ENCODE data around the gene HIBADH. TPM values are rescaled to one million over a fixed set of nuclear protein-coding genes. Genes with fewer than 3 reads are reported as not detected.

HIBADH gene
- total and polyA plus RNA-seq, 9 of the 15 experiments (the other 6 are each of a cell fraction or from before 2014, with no cell fraction given) = 10.7 to 67.8 (median 36.9) TPM

DNA sequence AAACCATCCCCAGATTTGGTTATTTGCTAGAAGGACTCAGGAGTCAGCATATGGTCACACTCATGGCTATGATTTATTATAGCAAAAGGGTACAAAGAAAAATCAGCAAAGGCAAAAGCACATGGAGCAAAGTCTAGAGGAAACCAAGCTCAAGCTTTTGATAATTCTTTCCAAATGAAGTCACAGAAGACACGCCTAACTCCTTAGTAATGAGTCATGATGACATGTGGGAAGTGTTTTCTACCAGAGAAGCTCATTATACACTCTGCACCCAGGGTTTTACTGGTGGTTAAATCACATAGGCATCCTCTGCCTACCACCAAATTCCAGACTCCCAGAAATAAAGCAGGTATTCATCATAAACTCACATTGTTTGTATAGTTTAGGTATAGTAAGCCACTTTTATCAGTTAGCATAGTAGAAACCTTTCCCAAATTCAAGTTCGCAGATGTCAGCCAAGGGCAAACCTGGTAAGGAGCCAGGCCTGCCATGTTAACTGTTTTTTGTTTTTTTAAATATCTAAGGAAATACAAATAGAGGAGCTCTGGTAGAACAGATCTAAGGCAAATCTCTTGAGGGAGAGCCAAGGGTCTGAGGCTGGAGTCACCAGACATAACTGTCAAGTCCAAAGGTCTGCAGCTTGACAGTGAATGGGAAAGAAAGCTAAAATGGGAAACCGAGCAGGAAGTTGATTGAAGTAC lies 15.4 kb upstream of the HIBADH start (continued):
- TF ChIP-seq ETV6 (IDR thresholded peaks at IDR 0.05; ENCODE audit: borderline replicate concordance in 1 of 2, low read depth in 2 of 2, low read length in 1 of 2) (no peak), ETV6 (CRISPR knock-in tag; IDR thresholded peaks at IDR 0.05; ENCODE audit: borderline replicate concordance) (no peak), BMI1 (IDR thresholded peaks at IDR 0.05; ENCODE audit: low read length) (no peak), BCOR (IDR thresholded peaks at IDR 0.05) (no peak), KDM5B (IDR thresholded peaks at IDR 0.05; ENCODE audit: insufficient replicate concordance, low read depth, low read length) (no peak), ZNF316 (IDR thresholded peaks at IDR 0.05) (peak; percentile 47; the same call in 1 of the 2 replicates), MCM7 (IDR thresholded peaks at IDR 0.05) (no peak), SMARCE1 (IDR thresholded peaks at IDR 0.05) (peak; percentile 47; the same call in 1 of the 2 replicates), MAFF (IDR thresholded peaks at IDR 0.05; ENCODE audit: low read length) (peak; percentile 69; the same call in 1 of the 2 replicates), MAZ (CRISPR knock-in tag; conservative IDR thresholded peaks at IDR 0.05 in 1 of 2, IDR thresholded peaks at IDR 0.05 in 1 of 2) (no peak), STAT5B (CRISPR knock-in tag; IDR thresholded peaks at IDR 0.05) (no peak), CBFA2T2 (conservative IDR thresholded peaks at IDR 0.05) (no peak), SP2 (IDR thresholded peaks at IDR 0.05; ENCODE audit: extremely low read depth, low read depth, low read length, poor library complexity, severe bottlenecking) (no peak), LARP7 (IDR thresholded peaks at IDR 0.05) (no peak), FOS (IDR thresholded peaks at IDR 0.05; ENCODE audit: extremely low read depth, insufficient read length) (no peak), CEBPB (tag; IDR thresholded peaks at IDR 0.05) (no peak), BACH1 (tag; IDR thresholded peaks at IDR 0.05) (0 out of 2 replicates have a peak, but pooled peaks have one; percentile 32), CREM (IDR thresholded peaks at IDR 0.05; ENCODE audit: low read depth) (peak; percentile 68; the same call in 1 of the 2 replicates), KLF10 (CRISPR knock-in tag; IDR thresholded peaks at IDR 0.05) (no peak)
- TF ChIP-seq, protein P1, sequence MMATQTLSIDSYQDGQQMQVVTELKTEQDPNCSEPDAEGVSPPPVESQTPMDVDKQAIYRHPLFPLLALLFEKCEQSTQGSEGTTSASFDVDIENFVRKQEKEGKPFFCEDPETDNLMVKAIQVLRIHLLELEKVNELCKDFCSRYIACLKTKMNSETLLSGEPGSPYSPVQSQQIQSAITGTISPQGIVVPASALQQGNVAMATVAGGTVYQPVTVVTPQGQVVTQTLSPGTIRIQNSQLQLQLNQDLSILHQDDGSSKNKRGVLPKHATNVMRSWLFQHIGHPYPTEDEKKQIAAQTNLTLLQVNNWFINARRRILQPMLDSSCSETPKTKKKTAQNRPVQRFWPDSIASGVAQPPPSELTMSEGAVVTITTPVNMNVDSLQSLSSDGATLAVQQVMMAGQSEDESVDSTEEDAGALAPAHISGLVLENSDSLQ (IDR thresholded peaks at IDR 0.05) = peak; percentile 47; the same call in 1 of the 2 replicates
- TF ChIP-seq, protein P2, sequence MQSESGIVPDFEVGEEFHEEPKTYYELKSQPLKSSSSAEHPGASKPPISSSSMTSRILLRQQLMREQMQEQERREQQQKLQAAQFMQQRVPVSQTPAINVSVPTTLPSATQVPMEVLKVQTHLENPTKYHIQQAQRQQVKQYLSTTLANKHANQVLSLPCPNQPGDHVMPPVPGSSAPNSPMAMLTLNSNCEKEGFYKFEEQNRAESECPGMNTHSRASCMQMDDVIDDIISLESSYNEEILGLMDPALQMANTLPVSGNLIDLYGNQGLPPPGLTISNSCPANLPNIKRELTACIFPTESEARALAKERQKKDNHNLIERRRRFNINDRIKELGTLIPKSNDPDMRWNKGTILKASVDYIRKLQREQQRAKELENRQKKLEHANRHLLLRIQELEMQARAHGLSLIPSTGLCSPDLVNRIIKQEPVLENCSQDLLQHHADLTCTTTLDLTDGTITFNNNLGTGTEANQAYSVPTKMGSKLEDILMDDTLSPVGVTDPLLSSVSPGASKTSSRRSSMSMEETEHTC (IDR thresholded peaks at IDR 0.05) = no peak
- TF ChIP-seq, protein P3, sequence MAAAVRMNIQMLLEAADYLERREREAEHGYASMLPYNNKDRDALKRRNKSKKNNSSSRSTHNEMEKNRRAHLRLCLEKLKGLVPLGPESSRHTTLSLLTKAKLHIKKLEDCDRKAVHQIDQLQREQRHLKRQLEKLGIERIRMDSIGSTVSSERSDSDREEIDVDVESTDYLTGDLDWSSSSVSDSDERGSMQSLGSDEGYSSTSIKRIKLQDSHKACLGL (CRISPR knock-in tag; IDR thresholded peaks at IDR 0.05; ENCODE audit: borderline replicate concordance, poor library complexity, severe bottlenecking) = no peak
- TF ChIP-seq, protein P4, sequence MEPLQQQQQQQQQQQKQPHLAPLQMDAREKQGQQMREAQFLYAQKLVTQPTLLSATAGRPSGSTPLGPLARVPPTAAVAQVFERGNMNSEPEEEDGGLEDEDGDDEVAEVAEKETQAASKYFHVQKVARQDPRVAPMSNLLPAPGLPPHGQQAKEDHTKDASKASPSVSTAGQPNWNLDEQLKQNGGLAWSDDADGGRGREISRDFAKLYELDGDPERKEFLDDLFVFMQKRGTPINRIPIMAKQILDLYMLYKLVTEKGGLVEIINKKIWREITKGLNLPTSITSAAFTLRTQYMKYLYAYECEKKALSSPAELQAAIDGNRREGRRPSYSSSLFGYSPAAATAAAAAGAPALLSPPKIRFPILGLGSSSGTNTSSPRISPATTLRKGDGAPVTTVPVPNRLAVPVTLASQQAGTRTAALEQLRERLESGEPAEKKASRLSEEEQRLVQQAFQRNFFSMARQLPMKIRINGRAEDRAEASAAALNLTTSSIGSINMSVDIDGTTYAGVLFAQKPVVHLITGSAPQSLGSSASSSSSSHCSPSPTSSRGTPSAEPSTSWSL (CRISPR knock-in tag; IDR thresholded peaks at IDR 0.05; ENCODE audit: borderline replicate concordance) = no peak
- TF ChIP-seq, protein P5, sequence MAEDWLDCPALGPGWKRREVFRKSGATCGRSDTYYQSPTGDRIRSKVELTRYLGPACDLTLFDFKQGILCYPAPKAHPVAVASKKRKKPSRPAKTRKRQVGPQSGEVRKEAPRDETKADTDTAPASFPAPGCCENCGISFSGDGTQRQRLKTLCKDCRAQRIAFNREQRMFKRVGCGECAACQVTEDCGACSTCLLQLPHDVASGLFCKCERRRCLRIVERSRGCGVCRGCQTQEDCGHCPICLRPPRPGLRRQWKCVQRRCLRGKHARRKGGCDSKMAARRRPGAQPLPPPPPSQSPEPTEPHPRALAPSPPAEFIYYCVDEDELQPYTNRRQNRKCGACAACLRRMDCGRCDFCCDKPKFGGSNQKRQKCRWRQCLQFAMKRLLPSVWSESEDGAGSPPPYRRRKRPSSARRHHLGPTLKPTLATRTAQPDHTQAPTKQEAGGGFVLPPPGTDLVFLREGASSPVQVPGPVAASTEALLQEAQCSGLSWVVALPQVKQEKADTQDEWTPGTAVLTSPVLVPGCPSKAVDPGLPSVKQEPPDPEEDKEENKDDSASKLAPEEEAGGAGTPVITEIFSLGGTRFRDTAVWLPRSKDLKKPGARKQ (CRISPR knock-in tag; IDR thresholded peaks at IDR 0.05) = no peak
